Right renal pelvis (tissue), 4 donors: ENCODE data around the gene SUCO. TPM values are rescaled to one million over a fixed set of nuclear protein-coding genes. Genes with fewer than 3 reads are reported as not detected.
"Not testable (repeated sequence)": the region's sequence is repeated elsewhere in the genome, so short reads cannot be mapped to it uniquely, and the experiment has no call there.

Experiments used
- DNase-seq, 4 donors: peaks; one replicate each; pipeline ENCODE4 v3.0.0-alpha.2; 2013; ENCODE audit warnings: low read depth in 4 of 4, low spot score in 3 of 4, missing footprints in 1 of 4
- polyA plus RNA-seq, 4 donors: library from polyadenylated mRNA; unstranded; fragments of 120-200 nt; gene quantifications; one replicate each; pipeline ENCODE4 v1.2.1, GENCODE V29; 2013; ENCODE audit not compliant: insufficient read length in 4 of 4

Gene SUCO
- polyA plus RNA-seq, 4 donors, result 55.1 to 69.7 (median 65.1) TPM

GRCh38 chr1:172554915-172555314, 22.0 kb downstream of the SUCO start:
- DNase-seq, result no peak

DNA sequence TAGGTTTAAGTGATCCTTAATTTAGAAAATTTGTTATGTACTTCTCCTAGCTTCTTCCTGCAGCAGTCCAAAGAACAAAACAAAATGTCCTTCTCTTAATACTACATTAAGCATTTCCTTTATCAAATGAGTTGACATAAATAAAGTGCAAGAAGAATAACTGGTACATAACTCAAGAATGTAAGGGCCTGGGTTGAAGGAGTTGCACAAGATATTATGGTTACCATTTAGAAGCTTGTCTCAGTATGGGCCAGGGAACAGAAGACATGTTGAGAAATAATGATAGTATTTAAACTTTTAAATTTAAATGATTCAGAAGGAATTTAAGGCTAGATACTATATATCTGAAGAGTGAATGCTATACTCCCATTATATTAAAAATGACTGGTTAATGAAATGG, 23.5 kb downstream of the SUCO start:
- no peak for DNase-seq

DNA sequence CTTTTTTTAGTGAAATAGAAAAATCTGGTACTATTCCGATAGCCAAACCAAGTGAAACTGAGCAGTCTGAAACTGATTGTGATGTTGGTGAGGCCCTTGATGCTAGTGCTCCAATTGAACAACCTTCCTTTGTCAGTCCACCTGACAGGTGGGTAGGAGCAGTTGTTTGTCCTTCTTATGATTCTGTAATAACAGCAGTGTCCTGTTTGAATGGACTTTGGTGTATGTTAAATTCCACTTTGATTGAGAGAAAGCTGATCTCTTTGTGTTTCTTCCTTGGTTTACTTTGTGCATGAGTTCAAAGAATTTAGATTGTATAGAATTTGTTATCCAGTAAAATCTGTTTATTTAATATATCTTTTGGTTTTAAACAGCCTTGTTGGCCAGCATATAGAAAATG, 24.3 kb downstream of the SUCO start:
- no peak for DNase-seq

GRCh38 chr1:172559572-172560210, 26.7 kb downstream of the SUCO start:
- DNase-seq, result no peak

GRCh38 chr1:172561252-172561651, 28.3 kb downstream of the SUCO start:
- DNase-seq, result no peak

GRCh38 chr1:172566196-172566997, 33.4 kb downstream of the SUCO start:
- no peak for DNase-seq

GRCh38 chr1:172567720-172568119, 34.8 kb downstream of the SUCO start:
- no peak for DNase-seq

- no peak for DNase-seq
These were observed 41.1 kb downstream of the SUCO start for GRCh38 chr1:172574080-172574479.

- DNase-seq, result no peak
These were observed 45.6 kb downstream of the SUCO start for GRCh38 chr1:172578586-172578985.

GRCh38 chr1:172581273-172581672, 48.3 kb downstream of the SUCO start:
- DNase-seq, result no peak

- DNase-seq, result no peak
These were observed 48.8 kb downstream of the SUCO start for GRCh38 chr1:172581779-172582178.

GRCh38 chr1:172582889-172583288, 49.9 kb downstream of the SUCO start:
- no peak for DNase-seq

- DNase-seq, result no peak
These were observed 52.4 kb downstream of the SUCO start for GRCh38 chr1:172585348-172585747.

DNA sequence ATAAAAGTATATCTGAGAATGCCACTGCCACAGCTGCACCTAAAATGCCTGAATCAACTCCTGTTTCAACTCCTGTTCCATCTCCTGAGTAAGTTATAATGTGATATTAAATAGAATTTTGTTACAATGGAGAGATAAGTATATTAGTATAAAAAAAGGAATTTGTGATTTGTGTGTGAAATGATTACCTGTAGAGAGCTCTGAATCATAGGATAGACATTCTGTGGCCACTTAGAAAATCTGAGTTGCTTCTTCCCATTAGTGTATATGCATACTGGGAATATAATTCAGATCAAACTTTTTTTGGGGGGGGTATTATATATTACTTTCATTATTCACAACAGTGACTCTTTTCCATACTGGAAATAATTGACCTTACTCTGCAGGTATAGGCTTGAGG, 52.9 kb downstream of the SUCO start:
- DNase-seq, result no peak

DNA sequence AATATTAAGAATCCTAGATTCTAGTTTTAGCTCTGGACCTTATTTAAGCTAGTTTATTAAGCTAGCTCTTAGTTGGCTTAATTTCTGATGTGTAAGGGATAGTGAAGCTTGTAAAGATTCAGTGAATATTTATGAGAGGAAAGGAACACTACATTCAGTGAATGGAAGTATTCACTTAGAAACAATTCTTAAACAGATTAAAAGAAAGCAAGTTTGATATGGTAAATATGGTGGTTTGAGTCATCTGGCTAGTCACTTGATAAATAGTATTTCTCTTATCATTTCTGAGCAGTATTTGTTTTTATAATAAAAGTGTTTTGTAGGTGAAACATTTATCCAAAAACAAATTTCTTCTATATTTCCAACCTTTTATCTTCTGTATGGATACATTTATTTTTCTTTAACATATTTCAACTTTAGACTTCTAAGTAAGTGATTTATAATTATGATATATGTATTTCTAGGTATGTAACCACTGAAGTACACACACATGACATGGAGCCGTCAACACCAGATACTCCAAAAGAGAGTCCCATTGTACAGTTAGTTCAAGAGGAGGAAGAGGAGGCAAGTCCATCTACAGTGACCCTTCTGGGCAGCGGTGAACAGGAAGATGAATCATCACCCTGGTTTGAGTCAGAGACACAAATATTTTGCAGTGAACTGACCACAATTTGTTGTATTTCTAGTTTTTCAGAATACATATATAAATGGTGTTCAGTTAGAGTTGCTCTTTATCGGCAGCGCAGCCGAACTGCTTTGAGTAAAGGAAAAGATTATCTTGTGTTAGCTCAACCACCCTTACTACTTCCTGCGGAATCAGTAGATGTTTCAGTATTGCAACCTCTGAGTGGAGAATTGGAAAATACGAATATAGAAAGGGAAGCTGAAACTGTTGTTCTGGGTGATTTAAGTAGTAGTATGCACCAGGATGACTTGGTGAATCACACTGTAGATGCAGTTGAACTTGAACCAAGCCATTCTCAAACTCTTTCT, 55.6 kb downstream of the SUCO start:
- no peak for DNase-seq

- DNase-seq, result no peak
These were observed 56.6 kb downstream of the SUCO start for GRCh38 chr1:172589553-172589952.

GRCh38 chr1:172591429-172591828, 58.5 kb downstream of the SUCO start:
- DNase-seq, result not testable (repeated sequence)

DNA sequence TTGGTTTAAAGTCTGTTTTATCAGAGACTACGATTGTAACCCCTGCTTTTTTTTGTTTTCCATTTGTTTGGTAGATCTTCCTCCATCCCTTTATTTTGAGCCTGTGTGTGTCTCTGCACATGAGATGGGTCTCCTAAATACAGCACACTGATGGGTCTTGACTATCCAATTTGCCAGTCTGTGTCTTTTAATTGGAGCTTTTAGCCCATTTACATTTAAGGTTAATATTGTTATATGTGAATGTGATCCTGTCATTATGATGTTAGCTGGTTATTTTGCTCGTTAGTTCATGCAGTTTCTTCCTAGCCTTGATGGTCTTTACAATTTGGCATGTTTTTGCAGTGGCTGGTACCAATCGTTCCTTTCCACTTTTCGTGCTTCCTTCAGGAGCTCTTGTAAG, 62.1 kb downstream of the SUCO start:
- DNase-seq, result not testable (repeated sequence)

GRCh38 chr1:172596782-172597181, 63.8 kb downstream of the SUCO start:
- DNase-seq, result not testable (repeated sequence)

DNA sequence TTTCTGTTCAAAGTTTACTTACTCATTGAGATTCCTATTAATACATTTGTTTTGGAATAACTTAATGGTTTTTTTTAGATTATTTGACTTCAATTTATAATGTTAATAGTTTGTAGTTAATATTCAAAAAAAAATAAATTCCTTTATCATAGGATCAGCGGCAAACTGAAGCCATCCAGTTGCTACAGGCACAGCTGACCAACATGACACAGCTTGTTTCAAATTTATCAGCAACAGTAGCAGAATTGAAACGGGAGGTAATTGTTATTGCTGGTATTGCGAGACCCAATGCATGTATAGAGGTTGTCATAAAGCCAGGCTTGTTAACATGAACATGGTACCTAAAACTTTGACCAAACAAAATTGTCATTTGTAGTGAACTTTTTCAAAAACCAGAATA, 67.0 kb downstream of the SUCO start:
- no peak for DNase-seq

DNA sequence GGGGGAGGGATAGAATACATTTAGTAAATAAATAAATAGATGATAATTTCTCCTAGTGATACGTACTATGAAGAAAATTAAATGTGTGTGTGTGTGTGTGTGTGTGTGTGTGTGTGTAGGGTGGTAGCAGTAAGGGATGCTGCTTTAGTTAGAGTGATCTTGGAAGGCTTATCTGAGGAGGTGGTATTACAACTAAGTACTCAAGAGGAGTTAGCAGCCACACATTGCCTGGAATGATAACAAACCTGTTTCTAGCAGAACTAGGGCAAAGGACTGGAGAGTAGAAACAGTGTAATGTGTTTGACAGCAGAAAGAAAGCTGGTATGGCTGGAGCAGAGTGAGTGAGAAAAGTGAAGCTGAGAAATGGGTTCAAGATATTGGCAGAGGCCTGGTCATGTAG, 67.7 kb downstream of the SUCO start:
- DNase-seq, result no peak
